Panc1 (cell line): ENCODE measurements around the gene CAV3.
"Not testable (repeated sequence)": the region's sequence is repeated elsewhere in the genome, so short reads cannot be mapped to it uniquely, and the experiment has no call there.

Source experiments
- CTCF ChIP-seq: fragments of 450-650 bp; IDR thresholded peaks from 2 replicates; pipeline ENCODE4 v1.5.1; 2017; ENCODE audit warnings: mild to moderate bottlenecking
- POLR2AphosphoS5 ChIP-seq: IDR thresholded peaks from 2 replicates; pipeline ENCODE4 v1.6.1; 2012; ENCODE audit warnings: mild to moderate bottlenecking, low read depth, low read length, moderate library complexity
- TCF7L2 ChIP-seq: IDR thresholded peaks from 2 replicates; pipeline ENCODE4 v1.6.1; 2011; ENCODE audit warnings: mild to moderate bottlenecking, low read depth, low read length, inconsistent platforms

DNA sequence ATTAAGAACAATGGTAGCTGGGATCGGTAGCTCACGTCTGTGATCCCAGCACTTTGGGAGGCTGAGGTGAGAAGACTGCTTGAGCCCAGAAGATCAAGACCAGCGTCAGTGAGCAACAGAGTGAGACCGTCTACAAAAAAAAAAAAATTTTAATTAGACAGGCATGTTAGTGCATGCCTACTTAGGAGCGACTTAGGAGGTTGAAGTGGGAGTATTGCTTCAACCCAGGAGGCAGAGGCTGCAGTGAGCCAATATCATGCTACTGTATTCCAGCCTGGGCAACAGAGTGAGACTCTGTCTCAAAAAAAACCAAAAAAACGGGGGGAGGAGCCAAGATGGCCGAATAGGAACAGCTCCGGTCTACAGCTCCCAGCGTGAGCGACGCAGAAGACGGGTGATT, 17.8 kb upstream of the CAV3 start:
- not testable (repeated sequence) for TF ChIP-seq CTCF, POLR2AphosphoS5, TCF7L2
